Activated naive CD8-positive, alpha-beta T cell treated with anti-CD3 and anti-CD28 coated beads, Interleukin-2, amount 10 ng/mL, durations not matched to agents 7 days and 5 days (primary cell): Measurements from ENCODE around the gene FES. TPM values are rescaled to one million over a fixed set of nuclear protein-coding genes. Genes with fewer than 3 reads are reported as not detected.
"Not testable (repeated sequence)": the region's sequence is repeated elsewhere in the genome, so short reads cannot be mapped to it uniquely, and the experiment has no call there.

Source experiments
- ATAC-seq: fragments of 150-1000 bp; cut with Tn5 transposase; one replicate; pipeline ENCODE4 v1.10.0; 2021; ENCODE audit warnings: low read depth, moderate library complexity
- POLR2A ChIA-PET: fragments of 350-600 bp; sonication (Branson Sonifier 250); formaldehyde crosslinking; loops from one replicate; lab custom pipeline; 2021; ENCODE audit warnings: antibody characterized with exemption; lab: Charles Lee
- DNase-seq: peaks from one replicate; pipeline ENCODE4 v3.0.0; 2021
- H3K27ac Mint-ChIP-seq: one replicate; pipeline ENCODE4 v1.8.0; 2022; ENCODE audit warnings: mild to moderate bottlenecking, mixed read lengths
- H3K27me3 Mint-ChIP-seq: one replicate; pipeline ENCODE4 v1.8.0; 2022; ENCODE audit warnings: mild to moderate bottlenecking, moderate library complexity, mixed read lengths
- H3K36me3 Mint-ChIP-seq: one replicate; pipeline ENCODE4 v1.8.0; 2021; ENCODE audit warnings: mild to moderate bottlenecking, mixed read lengths
- H3K4me1 Mint-ChIP-seq: one replicate; pipeline ENCODE4 v1.8.0; 2021; ENCODE audit warnings: mixed read lengths
- H3K4me3 Mint-ChIP-seq: one replicate; pipeline ENCODE4 v1.8.0; 2022; ENCODE audit warnings: mild to moderate bottlenecking, moderate library complexity, mixed read lengths
- H3K9me3 Mint-ChIP-seq: one replicate; pipeline ENCODE4 v1.8.0; 2021; ENCODE audit warnings: mixed read lengths
- total RNA-seq, 2 experiments: library from RNA; stranded (reverse); gene quantifications; one replicate each; pipeline ENCODE4 v1.2.3, GENCODE V29; 2021

Gene FES
- total RNA-seq, 2 experiments from 2014 or later, result 6.2 to 7.5 TPM

DNA sequence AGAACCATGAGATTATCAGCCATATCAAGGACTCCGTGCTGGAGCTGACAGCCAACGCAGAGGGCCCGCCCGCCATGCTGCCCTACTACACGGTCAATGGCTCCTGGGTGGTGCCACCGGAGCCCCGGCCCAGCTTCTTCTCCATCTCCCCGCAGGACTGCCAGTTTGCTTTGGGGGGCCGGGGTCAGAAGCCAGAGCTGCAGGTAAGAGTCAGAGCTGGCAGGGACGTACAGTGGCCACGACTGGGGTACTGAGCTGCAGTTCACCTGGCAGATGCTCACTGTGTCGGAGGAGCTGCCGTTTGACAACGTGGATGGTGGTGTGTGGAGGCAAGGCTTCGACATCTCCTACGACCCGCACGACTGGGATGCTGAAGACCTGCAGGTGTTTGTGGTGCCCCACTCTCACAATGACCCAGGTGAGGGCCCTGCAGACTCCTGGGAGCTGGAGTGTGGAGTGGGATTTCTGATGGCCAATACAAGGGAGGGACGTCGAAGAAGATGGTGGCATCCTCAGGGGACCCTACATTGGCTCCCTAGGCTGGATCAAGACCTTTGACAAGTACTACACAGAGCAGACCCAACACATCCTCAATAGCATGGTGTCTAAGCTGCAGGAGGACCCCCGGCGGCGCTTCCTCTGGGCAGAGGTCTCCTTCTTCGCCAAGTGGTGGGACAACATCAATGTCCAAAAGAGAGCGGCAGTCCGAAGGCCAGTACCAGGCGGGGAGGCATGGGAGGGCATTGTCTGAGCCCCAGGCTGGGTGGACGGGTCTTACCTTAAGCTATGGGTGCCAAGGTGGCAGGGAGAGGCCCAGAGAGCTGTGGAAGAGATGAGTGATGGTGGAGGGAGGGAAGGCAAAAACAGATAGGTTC, 21.2 kb downstream of the FES start:
- no peak for ATAC-seq
- Mint-ChIP-seq H3K27me3 (no peaks in the 10 kb centered on the region), H3K4me1 (peaks cover 23% of the 10 kb centered on the region), H3K36me3 (peaks cover 15% of the 10 kb centered on the region), H3K4me3 (no peak overlapping the region), H3K9me3 (no peaks in the 10 kb centered on the region), H3K27ac (no peak overlapping the region)
- DNase-seq, result no peak
- POLR2A ChIA-PET, result interaction anchor here (1.6 to 7.0 kb wide), 2 partner anchors 17 to 27 kb away, joined by 4 to 141 read pairs; partner anchors contain the start of genes HDDC3 and UNC45A

DNA sequence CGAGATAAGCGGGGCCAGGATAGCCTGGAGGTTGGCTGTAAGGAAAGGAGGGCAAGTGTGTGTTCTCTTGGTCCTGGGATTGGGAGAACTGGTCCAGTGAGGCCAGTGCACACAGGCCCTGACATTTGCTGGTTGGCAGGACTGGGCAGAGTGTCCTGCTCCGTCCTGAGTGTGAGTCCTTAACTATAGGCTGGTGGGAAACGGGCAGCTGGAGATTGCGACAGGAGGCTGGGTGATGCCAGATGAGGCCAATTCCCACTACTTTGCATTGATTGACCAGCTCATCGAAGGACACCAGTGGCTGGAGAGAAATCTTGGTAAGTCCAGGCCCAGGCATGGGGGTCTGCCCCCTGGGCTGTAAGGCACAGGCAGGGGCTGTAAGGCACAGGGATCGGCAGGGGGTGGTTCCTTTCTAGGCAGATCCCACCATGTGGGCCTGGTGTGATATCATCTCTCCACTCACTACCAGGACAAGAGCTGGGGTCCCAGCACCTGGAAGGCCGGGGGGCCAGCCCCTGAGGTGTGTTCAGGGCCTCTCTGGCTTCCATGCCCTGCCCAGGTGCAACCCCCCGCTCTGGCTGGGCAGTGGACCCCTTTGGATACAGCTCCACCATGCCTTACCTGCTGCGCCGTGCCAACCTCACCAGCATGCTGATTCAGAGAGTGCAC, 22.0 kb downstream of the FES start:
- Mint-ChIP-seq H3K4me1 (peaks cover 20% of the 10 kb centered on the region), H3K9me3 (no peaks in the 10 kb centered on the region), H3K27ac (no peak overlapping the region), H3K4me3 (no peak overlapping the region), H3K27me3 (no peaks in the 10 kb centered on the region), H3K36me3 (peaks cover 15% of the 10 kb centered on the region)
- POLR2A ChIA-PET, result interaction anchor here (1.6 to 7.0 kb wide), 2 partner anchors 16 to 26 kb away, joined by 4 to 141 read pairs; partner anchors contain the start of genes HDDC3 and UNC45A
- DNase-seq (no peak), ATAC-seq (no peak)

DNA sequence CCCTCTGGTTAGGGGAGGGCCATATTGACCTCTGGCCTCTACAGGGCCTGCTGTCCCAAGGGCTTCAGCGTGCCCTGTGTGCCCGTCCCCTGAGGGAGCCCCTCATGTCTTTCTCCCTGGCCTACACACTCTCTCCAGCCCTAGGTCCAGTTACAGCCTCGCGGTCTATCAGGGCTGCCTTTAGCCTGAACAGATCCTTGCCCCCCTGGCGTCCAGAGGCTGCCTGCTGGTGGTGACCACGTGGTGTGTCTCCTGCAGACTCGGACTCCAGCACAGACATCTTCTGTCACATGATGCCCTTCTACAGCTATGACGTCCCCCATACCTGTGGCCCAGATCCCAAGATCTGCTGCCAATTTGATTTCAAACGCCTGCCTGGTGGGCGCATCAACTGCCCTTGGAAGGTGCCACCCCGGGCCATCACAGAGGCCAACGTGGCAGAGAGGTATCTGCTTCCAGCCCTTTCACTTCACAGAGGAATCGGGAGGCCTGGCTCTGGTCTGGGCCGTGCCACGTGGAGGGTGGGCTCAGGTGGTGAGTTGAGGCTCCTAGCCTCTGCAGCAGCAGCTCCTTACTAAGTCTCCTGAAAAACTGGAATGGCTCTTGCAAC, 22.9 kb downstream of the FES start:
- POLR2A ChIA-PET, result interaction anchor here (7.0 kb wide), 1 partner anchor 25 kb away, joined by 141 read pairs; the partner anchor contains the start of genes HDDC3 and UNC45A
- Mint-ChIP-seq H3K9me3 (no peaks in the 10 kb centered on the region), H3K4me3 (no peak overlapping the region), H3K4me1 (peaks cover 12% of the 10 kb centered on the region), H3K36me3 (peaks cover 16% of the 10 kb centered on the region), H3K27me3 (no peaks in the 10 kb centered on the region), H3K27ac (no peak overlapping the region)
- DNase-seq (no peak), ATAC-seq (no peak)

DNA sequence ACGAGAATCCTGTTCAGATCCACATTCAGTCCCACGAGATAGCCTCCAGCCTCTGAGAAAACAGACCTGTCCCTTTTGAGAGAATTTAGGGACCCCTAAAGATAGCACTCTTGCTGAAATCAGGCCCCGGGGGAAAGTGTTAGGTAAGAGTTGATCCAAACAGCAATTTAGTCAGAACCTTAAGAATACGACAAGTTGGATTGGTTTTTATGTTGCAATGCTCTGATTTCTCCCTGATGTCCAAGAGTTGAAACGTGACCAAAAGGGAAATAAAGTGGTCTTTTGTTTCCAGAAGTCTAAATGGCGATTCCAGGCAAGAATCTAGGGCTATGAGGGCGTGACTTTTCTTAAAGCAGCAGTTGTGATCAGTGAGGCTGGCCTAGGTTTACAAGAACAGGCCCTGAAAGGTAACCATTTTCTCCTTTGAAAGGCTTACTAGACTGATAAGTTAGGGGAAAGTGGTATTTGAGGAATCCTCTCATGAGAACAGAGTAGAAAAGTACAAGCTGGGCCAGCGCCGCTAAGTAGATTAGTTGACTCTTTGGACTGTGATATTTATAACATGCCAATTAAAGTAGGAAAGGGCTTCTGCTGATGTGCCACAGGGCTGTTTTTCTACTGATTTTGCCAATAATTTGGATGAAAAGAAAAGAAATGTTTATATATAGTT, 23.7 kb downstream of the FES start:
- H3K4me3 Mint-ChIP-seq, result no peak overlapping the region
- H3K27me3 Mint-ChIP-seq, result no peaks in the 10 kb centered on the region
- no peak for ATAC-seq
- DNase-seq, result no peak
- H3K27ac Mint-ChIP-seq, result no peak overlapping the region
- H3K36me3 Mint-ChIP-seq, result peaks cover 16% of the 10 kb centered on the region
- POLR2A ChIA-PET, result no interaction called here
- H3K9me3 Mint-ChIP-seq, result no peaks in the 10 kb centered on the region
- H3K4me1 Mint-ChIP-seq, result peaks cover 11% of the 10 kb centered on the region

- H3K27ac Mint-ChIP-seq, ATAC-seq, POLR2A ChIA-PET, DNase-seq, H3K9me3 Mint-ChIP-seq, H3K4me3 Mint-ChIP-seq, H3K4me1 Mint-ChIP-seq, H3K27me3 Mint-ChIP-seq: not testable (repeated sequence)
- H3K36me3 Mint-ChIP-seq, result peaks cover 16% of the 10 kb centered on the region
Measured at GRCh38 chr15:90909449-90909848, 25.1 kb downstream of the FES start.

DNA sequence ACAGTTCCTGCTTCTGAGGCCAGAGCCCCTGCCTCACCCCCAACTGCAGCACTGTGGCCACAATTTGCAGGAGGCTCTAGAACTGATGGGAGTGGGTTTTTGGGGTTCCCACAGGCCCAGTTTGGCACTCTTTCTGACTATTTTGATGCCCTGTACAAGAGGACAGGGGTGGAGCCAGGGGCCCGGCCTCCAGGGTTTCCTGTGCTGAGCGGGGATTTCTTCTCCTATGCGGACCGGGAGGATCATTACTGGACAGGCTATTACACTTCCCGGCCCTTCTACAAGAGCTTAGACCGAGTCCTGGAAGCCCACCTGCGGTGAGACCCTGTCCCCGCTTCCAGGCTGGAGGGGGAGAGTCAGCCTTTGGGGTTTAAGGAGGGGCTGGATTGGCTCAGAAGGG, 25.7 kb downstream of the FES start:
- H3K27ac Mint-ChIP-seq, result no peak overlapping the region
- H3K36me3 Mint-ChIP-seq, result peaks cover 16% of the 10 kb centered on the region
- H3K9me3 Mint-ChIP-seq, result no peaks in the 10 kb centered on the region

DNA sequence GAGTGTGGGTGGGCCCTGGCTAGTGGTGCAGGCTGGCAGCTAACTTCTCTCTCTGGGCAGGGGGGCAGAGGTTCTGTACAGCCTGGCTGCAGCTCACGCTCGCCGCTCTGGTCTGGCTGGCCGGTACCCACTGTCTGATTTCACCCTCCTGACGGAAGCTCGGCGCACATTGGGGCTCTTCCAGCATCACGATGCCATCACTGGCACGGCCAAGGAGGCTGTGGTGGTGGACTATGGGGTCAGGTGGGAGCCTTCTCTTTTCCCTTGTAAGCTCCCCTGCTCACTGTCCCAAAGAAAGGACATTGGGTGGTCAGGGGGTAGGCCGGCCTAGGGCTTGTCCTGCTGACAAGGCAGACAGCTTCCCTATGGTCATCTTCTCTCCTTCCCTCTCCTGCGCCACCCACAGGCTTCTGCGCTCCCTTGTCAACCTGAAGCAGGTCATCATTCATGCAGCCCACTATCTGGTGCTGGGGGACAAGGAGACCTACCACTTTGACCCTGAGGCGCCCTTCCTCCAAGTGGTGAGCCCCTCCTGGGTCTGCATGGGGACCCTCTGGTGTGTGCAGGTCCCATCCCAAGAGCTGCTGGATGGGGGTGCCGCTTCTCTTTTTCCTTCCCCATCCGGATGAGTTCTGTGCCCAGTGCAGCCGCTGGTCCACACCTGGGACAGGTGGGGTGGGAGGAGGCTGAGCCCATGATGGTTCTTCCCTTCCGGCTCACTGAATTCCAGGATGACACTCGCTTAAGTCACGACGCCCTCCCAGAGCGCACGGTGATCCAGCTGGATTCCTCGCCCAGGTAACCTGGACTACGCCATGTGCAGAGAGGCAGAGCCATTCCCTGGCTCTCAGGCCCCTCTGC, 26.4 kb downstream of the FES start:
- ATAC-seq, result no peak
- H3K27ac Mint-ChIP-seq, result no peak overlapping the region
- peaks cover 12% of the 10 kb centered on the region for H3K36me3 Mint-ChIP-seq
- H3K4me1 Mint-ChIP-seq, result peaks cover 5% of the 10 kb centered on the region
- H3K4me3 Mint-ChIP-seq, result no peak overlapping the region
- POLR2A ChIA-PET, result interaction anchor here (1.2 kb wide), 1 partner anchor 11 kb away, joined by 3 read pairs; no protein-coding TSS in a partner anchor
- H3K27me3 Mint-ChIP-seq, result no peaks in the 10 kb centered on the region
- H3K9me3 Mint-ChIP-seq, result no peaks in the 10 kb centered on the region
- DNase-seq, result no peak

More for the DNA sequence above, 25.7 kb downstream of the FES start:
- DNase-seq (no peak), ATAC-seq (no peak)
- POLR2A ChIA-PET, result interaction anchor here (1.2 kb wide), 1 partner anchor 12 kb away, joined by 3 read pairs; no protein-coding TSS in a partner anchor
- no peak overlapping the region for H3K4me3 Mint-ChIP-seq
- H3K27me3 Mint-ChIP-seq, result no peaks in the 10 kb centered on the region
- H3K4me1 Mint-ChIP-seq, result peaks cover 3% of the 10 kb centered on the region

GRCh38 chr15:90911302-90911623, 27.0 kb downstream of the FES start:
- ATAC-seq, result no peak
- POLR2A ChIA-PET, result no interaction called here
- no peaks in the 10 kb centered on the region for H3K9me3 Mint-ChIP-seq
- H3K4me1 Mint-ChIP-seq, result peaks cover 2% of the 10 kb centered on the region
- no peak overlapping the region for H3K4me3 Mint-ChIP-seq
- no peak for DNase-seq
- no peak overlapping the region for H3K27ac Mint-ChIP-seq
- H3K36me3 Mint-ChIP-seq, result peaks cover 8% of the 10 kb centered on the region
- no peaks in the 10 kb centered on the region for H3K27me3 Mint-ChIP-seq

- no peak overlapping the region for H3K27ac Mint-ChIP-seq
- no peak overlapping the region for H3K4me3 Mint-ChIP-seq
- ATAC-seq (no peak), DNase-seq (no peak)
- POLR2A ChIA-PET, result interaction anchor here (3.3 kb wide), 1 partner anchor 9 kb away, joined by 17 read pairs; the partner anchor contains the start of gene MAN2A2
- peaks cover 2% of the 10 kb centered on the region for H3K4me1 Mint-ChIP-seq
- peaks cover 11% of the 10 kb centered on the region for H3K36me3 Mint-ChIP-seq
- H3K27me3 Mint-ChIP-seq, result no peaks in the 10 kb centered on the region
- H3K9me3 Mint-ChIP-seq, result no peaks in the 10 kb centered on the region
Measured at GRCh38 chr15:90911906-90912769, 27.8 kb downstream of the FES start.

DNA sequence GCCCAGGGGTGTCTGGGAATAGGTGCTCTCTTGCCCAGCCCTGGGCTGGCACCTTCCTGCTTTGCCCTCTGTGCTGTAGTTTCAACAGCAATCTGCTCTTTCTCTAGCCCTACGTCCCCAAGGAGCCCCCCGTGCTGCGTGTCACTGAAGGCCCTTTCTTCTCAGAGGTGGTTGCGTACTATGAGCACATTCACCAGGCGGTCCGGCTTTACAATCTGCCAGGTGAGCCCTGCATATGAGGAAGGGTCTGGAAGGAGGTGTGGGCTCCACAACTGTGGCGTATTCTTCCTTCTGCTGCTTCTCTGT, 28.4 kb downstream of the FES start:
- Mint-ChIP-seq H3K4me1 (peaks cover 2% of the 10 kb centered on the region), H3K4me3 (no peak overlapping the region), H3K27me3 (no peaks in the 10 kb centered on the region), H3K9me3 (no peaks in the 10 kb centered on the region), H3K27ac (no peak overlapping the region), H3K36me3 (peaks cover 13% of the 10 kb centered on the region)
- POLR2A ChIA-PET, result interaction anchor here (3.3 kb wide), 1 partner anchor 10 kb away, joined by 17 read pairs; the partner anchor contains the start of gene MAN2A2
- DNase-seq, result no peak
- ATAC-seq, result no peak

DNA sequence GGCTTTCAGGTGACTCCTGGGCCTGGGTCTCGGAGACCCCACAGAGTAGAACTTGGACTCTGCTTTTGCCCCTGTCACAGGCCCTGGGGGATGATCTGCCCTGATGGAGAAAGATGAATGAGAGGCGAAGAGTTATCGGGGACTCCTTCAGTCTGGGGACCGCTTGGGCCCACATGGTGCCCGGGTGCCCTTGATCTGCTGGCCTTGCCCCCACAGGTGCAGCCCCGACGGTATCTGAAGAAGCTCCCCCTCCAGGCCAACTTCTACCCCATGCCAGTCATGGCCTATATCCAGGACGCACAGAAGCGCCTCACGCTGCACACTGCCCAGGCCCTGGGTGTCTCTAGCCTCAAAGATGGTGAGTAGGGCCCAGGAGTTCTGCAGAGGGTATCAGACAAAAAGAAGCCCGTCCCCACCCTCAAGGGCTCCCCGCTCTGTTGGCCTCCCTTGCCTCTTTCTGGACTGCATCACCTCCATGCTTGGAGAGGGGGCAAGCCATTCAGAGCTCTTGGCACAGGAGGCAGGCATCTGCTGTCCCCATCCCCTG, 29.2 kb downstream of the FES start:
- POLR2A ChIA-PET, result interaction anchor here (0.7 to 3.3 kb wide), 2 partner anchors 10 to 18 kb away, joined by 3 to 17 read pairs; partner anchors contain the start of genes HDDC3 and MAN2A2
- Mint-ChIP-seq H3K36me3 (peaks cover 14% of the 10 kb centered on the region), H3K27ac (no peak overlapping the region), H3K27me3 (no peaks in the 10 kb centered on the region), H3K4me3 (no peak overlapping the region), H3K4me1 (peaks cover 2% of the 10 kb centered on the region), H3K9me3 (no peaks in the 10 kb centered on the region)
- ATAC-seq (no peak), DNase-seq (no peak)
